Breast epithelium (tissue), 4 donors: Measurements from ENCODE around the gene ADPRH. TPM values are rescaled to one million over a fixed set of nuclear protein-coding genes. Genes with fewer than 3 reads are reported as not detected.

Source experiments
- DNase-seq, 2 donors: peaks; one replicate each; pipeline ENCODE4 v3.0.0-alpha.2; 2019; ENCODE audit warnings: low spot score in 2 of 2
- H3K27ac ChIP-seq, 2 donors: fragments of 200-600 bp; sonication (generic) in 1 of 2; one replicate each; pipeline ENCODE4 v1.5.1; 2016 to 2019; ENCODE audit warnings: mild to moderate bottlenecking in 1 of 2
- H3K27me3 ChIP-seq, 2 donors: fragments of 200-600 bp; sonication (generic) in 1 of 2; one replicate each; pipeline versions ENCODE4 v1.5.1 to v1.6.0; 2017 to 2019; ENCODE audit warnings: control low read depth in 1 of 2, mild to moderate bottlenecking in 1 of 2
- H3K36me3 ChIP-seq: fragments of 200-600 bp; one replicate; pipeline ENCODE4 v1.5.1; 2019
- H3K4me1 ChIP-seq, 2 donors: fragments of 200-600 bp; sonication (generic); one replicate each; pipeline ENCODE4 v1.5.1; 2016 to 2019; ENCODE audit warnings: control low read depth in 1 of 2
- H3K4me3 ChIP-seq, 3 donors: fragments of 200-600 bp; sonication (generic); 1 replicate in 2 of 3; 2 replicates in 1 of 3; pipeline ENCODE4 v1.5.1; 2016 to 2019; ENCODE audit warnings: mild to moderate bottlenecking in 3 of 3, moderate library complexity in 2 of 3
- H3K9me3 ChIP-seq, 2 donors: fragments of 200-600 bp; sonication (generic) in 1 of 2; one replicate each; pipeline ENCODE4 v1.5.1; 2016 to 2019; ENCODE audit warnings: control low read depth in 1 of 2
- POLR2A ChIP-seq: fragments of 450-650 bp; IDR thresholded peaks from one replicate; pipeline ENCODE4 v1.6.1; 2016; ENCODE audit warnings: antibody characterized with exemption, mild to moderate bottlenecking, moderate library complexity
- POLR2AphosphoS5 ChIP-seq, 3 donors: sonication (generic); formaldehyde crosslinking; IDR thresholded peaks; one replicate each; pipeline ENCODE4 v1.6.1; 2017; ENCODE audit warnings: antibody characterized with exemption in 3 of 3
- intact Hi-C: fragments of 100-400 bp; cut with DNase I; formaldehyde crosslinking; loops from one replicate; pipeline ENCODE4 v1.15.1; 2023; ENCODE audit warnings: low total_unique reads
- total RNA-seq, 3 donors: library from RNA; depleted of rRNA; stranded (reverse); fragments of >200 nt; gene quantifications; one replicate each; pipeline ENCODE4 v1.1.0, GENCODE V29; 2016
- TF ChIP-seq, protein P1 (sequence below), 3 donors: fragments of 450-650 bp; IDR thresholded peaks; one replicate each; pipeline ENCODE4 v1.5.1; 2016 to 2017; ENCODE audit warnings: antibody characterized with exemption in 3 of 3, mild to moderate bottlenecking in 3 of 3, moderate library complexity in 3 of 3

The ADPRH gene
- total RNA-seq, 3 donors from 2014 or later: 5.9 to 10.9 (median 9.8) TPM

DNA sequence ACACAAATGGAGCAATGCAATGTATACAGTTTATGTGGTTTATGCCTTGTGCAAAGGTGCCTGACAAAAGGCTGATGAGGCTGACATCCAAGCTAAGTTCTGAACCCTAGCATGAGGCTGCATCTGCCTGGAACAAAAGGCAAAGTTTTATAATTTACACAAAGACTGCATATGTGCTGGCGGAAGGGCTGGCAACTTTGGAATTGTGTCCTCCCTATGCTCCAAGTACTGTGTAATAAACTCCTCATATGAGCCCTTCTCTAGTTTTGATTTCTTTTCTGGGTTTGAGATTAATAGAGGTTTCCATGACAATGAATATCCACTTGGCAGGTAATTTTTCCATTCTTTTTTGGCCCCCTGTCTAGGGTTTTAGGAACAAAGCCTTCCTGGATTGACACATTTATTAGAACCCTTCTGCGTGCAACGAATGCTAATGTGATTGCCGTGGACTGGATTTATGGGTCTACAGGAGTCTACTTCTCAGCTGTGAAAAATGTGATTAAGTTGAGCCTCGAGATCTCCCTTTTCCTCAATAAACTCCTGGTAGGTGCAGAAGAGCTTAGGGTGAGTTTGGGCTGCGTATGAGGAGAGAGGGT lies 29.2 kb downstream of the ADPRH start:
- Histone ChIP-seq H3K27me3 (no peaks in the 10 kb centered on the region), H3K9me3 (no peaks in the 10 kb centered on the region), H3K36me3 (no peaks in the 10 kb centered on the region), H3K27ac (no peak overlapping the region), H3K4me1 (no peaks in the 10 kb centered on the region), H3K4me3 (no peak overlapping the region)
- TF ChIP-seq POLR2AphosphoS5 (IDR thresholded peaks at IDR 0.05): no peak
- TF ChIP-seq, protein P1, sequence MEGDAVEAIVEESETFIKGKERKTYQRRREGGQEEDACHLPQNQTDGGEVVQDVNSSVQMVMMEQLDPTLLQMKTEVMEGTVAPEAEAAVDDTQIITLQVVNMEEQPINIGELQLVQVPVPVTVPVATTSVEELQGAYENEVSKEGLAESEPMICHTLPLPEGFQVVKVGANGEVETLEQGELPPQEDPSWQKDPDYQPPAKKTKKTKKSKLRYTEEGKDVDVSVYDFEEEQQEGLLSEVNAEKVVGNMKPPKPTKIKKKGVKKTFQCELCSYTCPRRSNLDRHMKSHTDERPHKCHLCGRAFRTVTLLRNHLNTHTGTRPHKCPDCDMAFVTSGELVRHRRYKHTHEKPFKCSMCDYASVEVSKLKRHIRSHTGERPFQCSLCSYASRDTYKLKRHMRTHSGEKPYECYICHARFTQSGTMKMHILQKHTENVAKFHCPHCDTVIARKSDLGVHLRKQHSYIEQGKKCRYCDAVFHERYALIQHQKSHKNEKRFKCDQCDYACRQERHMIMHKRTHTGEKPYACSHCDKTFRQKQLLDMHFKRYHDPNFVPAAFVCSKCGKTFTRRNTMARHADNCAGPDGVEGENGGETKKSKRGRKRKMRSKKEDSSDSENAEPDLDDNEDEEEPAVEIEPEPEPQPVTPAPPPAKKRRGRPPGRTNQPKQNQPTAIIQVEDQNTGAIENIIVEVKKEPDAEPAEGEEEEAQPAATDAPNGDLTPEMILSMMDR (IDR thresholded peaks at IDR 0.05): no peak
- no peak for TF ChIP-seq POLR2A
- DNase-seq: no peak
- intact Hi-C loops: no loop called here

DNA sequence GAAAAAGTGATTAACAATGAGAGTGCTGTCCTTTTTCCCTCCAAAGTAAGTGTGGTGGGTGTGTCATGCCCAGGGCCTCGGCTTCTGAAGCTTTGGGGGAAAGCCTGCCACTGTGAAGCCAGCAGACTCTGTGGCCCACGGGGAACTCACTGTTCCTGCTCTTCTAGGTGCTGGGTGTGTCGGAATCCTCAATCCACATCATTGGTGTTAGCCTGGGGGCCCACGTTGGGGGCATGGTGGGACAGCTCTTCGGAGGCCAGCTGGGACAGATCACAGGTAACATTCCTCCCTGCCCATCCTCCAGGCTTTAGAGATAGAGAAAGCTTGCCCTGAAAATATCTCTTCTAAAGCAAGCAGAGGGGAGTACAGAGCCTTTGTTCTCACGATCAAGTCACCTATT lies 30.0 kb downstream of the ADPRH start:
- TF ChIP-seq POLR2A: no peak
- TF ChIP-seq, protein P1 (IDR thresholded peaks at IDR 0.05): no peak
- TF ChIP-seq POLR2AphosphoS5 (IDR thresholded peaks at IDR 0.05): no peak
- no peak overlapping the region for H3K27ac ChIP-seq
- no peaks in the 10 kb centered on the region for H3K4me1 ChIP-seq
- intact Hi-C loops: no loop called here
- no peaks in the 10 kb centered on the region for H3K27me3 ChIP-seq
- no peak for DNase-seq
- H3K36me3 ChIP-seq: no peaks in the 10 kb centered on the region
- H3K9me3 ChIP-seq: no peaks in the 10 kb centered on the region
- H3K4me3 ChIP-seq: no peak overlapping the region

DNA sequence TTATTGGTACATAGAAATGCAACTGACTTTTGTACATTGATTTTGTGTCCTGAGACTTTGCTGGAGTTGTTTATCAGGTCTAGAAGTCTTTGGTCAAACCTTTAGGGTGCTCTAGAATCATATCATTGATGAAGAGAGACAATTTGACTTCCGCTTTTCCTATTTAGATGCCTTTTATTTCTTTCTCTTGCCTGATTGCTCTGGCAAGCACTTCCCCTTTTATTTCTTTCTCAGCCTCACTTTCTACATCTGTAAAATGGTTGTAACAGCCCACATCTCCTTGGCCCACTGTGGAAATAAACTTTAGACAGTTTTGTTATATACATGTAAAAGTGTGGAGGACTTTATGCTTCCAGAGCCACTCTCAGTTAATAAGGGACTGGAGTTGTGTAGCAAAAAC lies 32.4 kb downstream of the ADPRH start:
- Histone ChIP-seq H3K36me3 (no peaks in the 10 kb centered on the region), H3K27me3 (no peaks in the 10 kb centered on the region), H3K4me3 (no peak overlapping the region), H3K4me1 (no peaks in the 10 kb centered on the region), H3K9me3 (no peaks in the 10 kb centered on the region), H3K27ac (no peak overlapping the region)
- TF ChIP-seq POLR2AphosphoS5 (IDR thresholded peaks at IDR 0.05) (no peak), POLR2A (no peak)
- intact Hi-C loops: no loop called here
- DNase-seq: no peak

DNA sequence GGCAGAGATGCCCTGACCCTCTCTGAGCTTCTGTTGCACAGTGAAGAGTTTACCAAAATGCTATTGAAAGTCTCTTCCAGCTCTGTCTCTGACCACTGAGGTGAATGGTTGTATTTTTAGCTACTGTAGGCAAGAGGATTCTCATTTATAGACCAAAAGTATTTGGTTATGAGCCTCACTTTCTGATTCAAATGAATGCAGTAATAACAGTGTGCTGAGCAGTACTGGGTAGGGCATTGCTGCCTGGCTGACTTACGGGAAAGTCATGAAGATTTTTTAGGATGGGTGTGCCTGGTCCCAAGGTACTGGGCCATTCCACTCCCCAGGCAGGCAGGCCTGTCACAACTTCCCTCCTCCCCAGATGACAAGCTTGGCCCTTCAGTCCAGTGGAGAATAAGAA lies 33.9 kb downstream of the ADPRH start:
- Histone ChIP-seq H3K36me3 (no peaks in the 10 kb centered on the region), H3K9me3 (no peaks in the 10 kb centered on the region), H3K4me3 (no peak overlapping the region), H3K4me1 (no peaks in the 10 kb centered on the region), H3K27ac (no peak overlapping the region), H3K27me3 (no peaks in the 10 kb centered on the region)
- intact Hi-C loops: no loop called here
- TF ChIP-seq POLR2A (no peak), POLR2AphosphoS5 (IDR thresholded peaks at IDR 0.05) (no peak)
- TF ChIP-seq, protein P1 (IDR thresholded peaks at IDR 0.05): no peak
- DNase-seq: no peak

DNA sequence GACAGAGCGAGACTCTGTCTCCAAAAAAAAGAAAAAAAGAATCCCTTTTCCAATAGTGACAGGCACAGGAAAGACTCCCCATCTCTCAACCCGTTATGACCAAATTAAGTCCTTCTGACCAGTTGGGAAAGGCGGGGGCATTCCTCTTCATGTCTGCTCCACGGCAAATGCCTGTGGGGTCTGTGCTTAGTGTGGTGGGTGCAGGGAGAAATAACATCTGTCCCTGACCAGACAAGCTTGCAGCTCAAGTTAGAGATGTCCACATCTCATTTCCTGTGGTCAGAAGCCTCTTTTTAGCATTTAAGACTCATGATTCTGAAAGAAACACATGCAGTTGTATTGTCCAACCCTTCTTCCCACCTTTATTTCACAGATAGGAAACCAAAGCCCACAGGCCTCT lies 34.6 kb downstream of the ADPRH start:
- no peak for DNase-seq
- Histone ChIP-seq H3K36me3 (no peaks in the 10 kb centered on the region), H3K27me3 (no peaks in the 10 kb centered on the region), H3K4me1 (no peaks in the 10 kb centered on the region), H3K27ac (no peak overlapping the region), H3K9me3 (no peaks in the 10 kb centered on the region), H3K4me3 (no peak overlapping the region)
- intact Hi-C loops: no loop called here
- no peak for TF ChIP-seq POLR2AphosphoS5 (IDR thresholded peaks at IDR 0.05)
- no peak for TF ChIP-seq POLR2A

DNA sequence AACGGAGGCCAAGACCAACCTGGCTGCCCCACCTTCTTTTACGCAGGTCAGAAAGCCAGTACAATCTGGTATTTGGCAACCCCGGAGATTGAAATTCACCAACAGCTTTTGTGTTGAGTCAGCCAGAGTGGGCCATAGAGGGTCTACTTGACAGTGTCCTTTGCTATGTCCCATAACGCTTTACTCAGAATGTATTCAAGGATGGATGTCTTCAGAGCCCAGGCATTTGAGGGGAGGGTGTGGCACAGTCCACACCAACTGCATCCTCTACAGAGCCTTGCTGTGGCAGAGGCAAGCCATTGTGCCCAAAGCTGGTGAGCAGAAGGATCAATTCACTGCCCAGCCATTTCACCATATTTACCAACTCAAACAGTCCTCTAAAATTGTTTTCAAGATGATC lies 36.8 kb downstream of the ADPRH start:
- DNase-seq: no peak
- TF ChIP-seq POLR2A (no peak), POLR2AphosphoS5 (IDR thresholded peaks at IDR 0.05) (no peak)
- TF ChIP-seq, protein P1 (IDR thresholded peaks at IDR 0.05): no peak
- intact Hi-C loops: no loop called here
- H3K4me3 ChIP-seq: no peak overlapping the region
- H3K9me3 ChIP-seq: no peaks in the 10 kb centered on the region
- H3K27me3 ChIP-seq: no peaks in the 10 kb centered on the region
- no peaks in the 10 kb centered on the region for H3K36me3 ChIP-seq
- H3K4me1 ChIP-seq: no peaks in the 10 kb centered on the region
- H3K27ac ChIP-seq: no peak overlapping the region
